CD8-positive, alpha-beta memory T cell (primary cell): ENCODE results near the gene BAG5. TPM values are rescaled to one million over a fixed set of nuclear protein-coding genes. Genes with fewer than 3 reads are reported as not detected.

Experiments
- CTCF ChIA-PET: fragments of 350-600 bp; sonication (Branson Sonifier 250); formaldehyde crosslinking; loops from one replicate; lab custom pipeline; 2021; ENCODE audit warnings: antibody characterized with exemption; lab: Charles Lee
- POLR2A ChIA-PET: fragments of 350-600 bp; sonication (Branson Sonifier 250); formaldehyde crosslinking; loops from one replicate; lab custom pipeline; 2021; ENCODE audit warnings: antibody characterized with exemption; lab: Charles Lee
- DNase-seq, 5 donors: peaks; one replicate each; pipeline versions ENCODE4 v3.0.0 to v3.0.0-alpha.2; 2020 to 2022; ENCODE audit warnings: mixed read lengths in 1 of 5
- H3K27ac ChIP-seq: one replicate; pipeline ENCODE4 v1.7.0; 2013; ENCODE audit warnings: low read depth, mild to moderate bottlenecking, low read length, moderate library complexity
- H3K27me3 ChIP-seq: 2 replicates; pipeline ENCODE4 v1.7.0; 2013; ENCODE audit warnings: low read length, mild to moderate bottlenecking; ENCODE audit not compliant: insufficient read depth, poor library complexity, severe bottlenecking
- H3K36me3 ChIP-seq: 2 replicates; pipeline ENCODE4 v1.7.0; 2013; ENCODE audit warnings: mild to moderate bottlenecking, low read length, moderate library complexity; ENCODE audit not compliant: insufficient read depth
- H3K4me1 ChIP-seq: 2 replicates; pipeline ENCODE4 v1.7.0; 2013; ENCODE audit warnings: mild to moderate bottlenecking, low read length, moderate library complexity; ENCODE audit not compliant: insufficient read depth
- H3K4me3 ChIP-seq: 2 replicates; pipeline ENCODE4 v1.7.0; 2013; ENCODE audit warnings: mild to moderate bottlenecking, low read length
- H3K9me3 ChIP-seq: 2 replicates; pipeline ENCODE4 v1.7.0; 2013; ENCODE audit warnings: mild to moderate bottlenecking, low read length
- H3K27ac Mint-ChIP-seq, 8 donors: one replicate each; pipeline ENCODE4 v1.8.0; 2020 to 2021; ENCODE audit warnings: mixed read lengths in 8 of 8, mild to moderate bottlenecking in 6 of 8, inconsistent platforms in 3 of 8, moderate library complexity in 3 of 8
- H3K27me3 Mint-ChIP-seq, 2 donors: one replicate each; pipeline ENCODE4 v1.8.0; 2020 to 2021; ENCODE audit warnings: mixed read lengths in 2 of 2, mild to moderate bottlenecking in 1 of 2, moderate library complexity in 1 of 2
- H3K36me3 Mint-ChIP-seq, 3 donors: one replicate each; pipeline ENCODE4 v1.8.0; 2020 to 2021; ENCODE audit warnings: mixed read lengths in 3 of 3, inconsistent platforms in 1 of 3, mild to moderate bottlenecking in 1 of 3
- H3K4me1 Mint-ChIP-seq, 3 donors: one replicate each; pipeline ENCODE4 v1.8.0; 2020 to 2021; ENCODE audit warnings: mixed read lengths in 3 of 3, inconsistent platforms in 1 of 3, mild to moderate bottlenecking in 1 of 3
- H3K4me3 Mint-ChIP-seq, 7 donors: one replicate each; pipeline ENCODE4 v1.8.0; 2020 to 2021; ENCODE audit warnings: mixed read lengths in 7 of 7, mild to moderate bottlenecking in 6 of 7, moderate library complexity in 4 of 7, inconsistent platforms in 2 of 7
- H3K9me3 Mint-ChIP-seq, 5 donors: one replicate each; pipeline ENCODE4 v1.8.0; 2020 to 2022; ENCODE audit warnings: mixed read lengths in 5 of 5, mild to moderate bottlenecking in 3 of 5, moderate library complexity in 2 of 5, inconsistent platforms in 1 of 5
- polyA plus RNA-seq: library from polyadenylated mRNA; unstranded; fragments of 300-500 nt; fragmentation: Illumina TruSeq; gene quantifications from one replicate; pipeline ENCODE4 v1.2.3, GENCODE V29; 2021
- total RNA-seq, 2 experiments: library from RNA; stranded (reverse); gene quantifications; one replicate each; pipeline ENCODE4 v1.2.3, GENCODE V29; 2021

The BAG5 gene
- total and polyA plus RNA-seq, 3 experiments from 2014 or later, result 35.9 to 40.7 (median 38.1) TPM

DNA sequence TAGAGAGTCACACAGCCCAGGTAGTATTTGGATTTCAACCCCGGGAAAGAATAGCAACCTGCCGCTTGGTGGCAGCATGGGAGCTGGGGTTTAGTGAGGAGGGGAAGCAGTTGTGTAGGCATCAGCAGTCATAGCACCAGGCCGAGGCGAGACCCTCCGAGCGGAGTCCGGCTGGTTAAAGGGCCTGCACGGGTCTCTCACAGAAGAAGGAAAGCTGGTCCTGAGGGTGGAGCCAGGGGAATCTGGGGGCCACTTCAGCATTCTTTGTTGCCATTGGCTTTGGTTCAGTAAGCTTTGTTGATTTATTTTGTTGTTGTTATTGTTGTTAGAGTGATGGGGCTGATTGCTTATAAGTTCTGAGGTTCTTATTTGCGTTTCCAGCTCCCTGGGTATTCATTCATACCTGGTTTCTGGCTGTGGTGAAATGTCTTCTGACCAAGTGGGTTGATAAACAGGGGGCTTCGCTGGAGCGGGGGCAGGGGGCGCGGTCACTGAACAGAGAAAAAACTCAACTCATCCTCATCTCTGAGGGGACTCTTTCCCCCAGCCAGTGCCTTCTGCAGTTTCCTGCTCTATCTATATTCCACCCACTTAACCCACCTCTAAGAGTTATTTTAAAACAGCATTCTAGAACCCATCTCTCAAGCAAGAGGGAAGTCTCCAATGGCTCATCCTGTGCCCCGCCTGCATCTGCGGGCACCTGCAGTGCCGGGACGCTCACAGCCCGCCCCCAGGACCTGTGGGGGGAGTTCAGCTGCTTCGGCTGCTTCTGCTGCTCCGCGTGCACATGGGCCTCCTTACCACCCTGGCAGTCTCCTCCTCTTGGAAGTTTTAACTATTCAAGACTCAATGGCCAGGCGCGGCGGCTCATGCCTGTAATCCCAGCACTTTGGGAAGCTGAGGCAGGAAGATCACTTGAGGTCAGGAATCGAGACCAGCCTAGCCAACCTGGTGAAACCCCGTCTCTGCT is 51.4 kb downstream of the BAG5 start:
- Mint-ChIP-seq H3K9me3 (no peaks in the 10 kb centered on the region), H3K4me3 (peak overlapping the region in 1 of 7 donors; percentile 48), H3K4me1 (peaks cover 0 to 4% (median 3%) of the 10 kb centered on the region in 3 donors), H3K27ac (peak overlapping the region in 1 of 8 donors; percentile 26), H3K27me3 (no peaks in the 10 kb centered on the region), H3K36me3 (peaks cover 0 to 45% (median 0%) of the 10 kb centered on the region in 3 donors)
- H3K4me1 ChIP-seq, result no peaks in the 10 kb centered on the region
- H3K27ac ChIP-seq, result no peak overlapping the region
- ChIA-PET CTCF (interaction anchor here (0.9 to 1.5 kb wide), 2 partner anchors 11 to 36 kb away, joined by 3 read pairs; no protein-coding TSS in a partner anchor), POLR2A (no interaction called here)
- no peaks in the 10 kb centered on the region for H3K36me3 ChIP-seq
- H3K27me3 ChIP-seq, result no peaks in the 10 kb centered on the region
- no peak for DNase-seq
- no peak overlapping the region for H3K4me3 ChIP-seq
- no peaks in the 10 kb centered on the region for H3K9me3 ChIP-seq

DNA sequence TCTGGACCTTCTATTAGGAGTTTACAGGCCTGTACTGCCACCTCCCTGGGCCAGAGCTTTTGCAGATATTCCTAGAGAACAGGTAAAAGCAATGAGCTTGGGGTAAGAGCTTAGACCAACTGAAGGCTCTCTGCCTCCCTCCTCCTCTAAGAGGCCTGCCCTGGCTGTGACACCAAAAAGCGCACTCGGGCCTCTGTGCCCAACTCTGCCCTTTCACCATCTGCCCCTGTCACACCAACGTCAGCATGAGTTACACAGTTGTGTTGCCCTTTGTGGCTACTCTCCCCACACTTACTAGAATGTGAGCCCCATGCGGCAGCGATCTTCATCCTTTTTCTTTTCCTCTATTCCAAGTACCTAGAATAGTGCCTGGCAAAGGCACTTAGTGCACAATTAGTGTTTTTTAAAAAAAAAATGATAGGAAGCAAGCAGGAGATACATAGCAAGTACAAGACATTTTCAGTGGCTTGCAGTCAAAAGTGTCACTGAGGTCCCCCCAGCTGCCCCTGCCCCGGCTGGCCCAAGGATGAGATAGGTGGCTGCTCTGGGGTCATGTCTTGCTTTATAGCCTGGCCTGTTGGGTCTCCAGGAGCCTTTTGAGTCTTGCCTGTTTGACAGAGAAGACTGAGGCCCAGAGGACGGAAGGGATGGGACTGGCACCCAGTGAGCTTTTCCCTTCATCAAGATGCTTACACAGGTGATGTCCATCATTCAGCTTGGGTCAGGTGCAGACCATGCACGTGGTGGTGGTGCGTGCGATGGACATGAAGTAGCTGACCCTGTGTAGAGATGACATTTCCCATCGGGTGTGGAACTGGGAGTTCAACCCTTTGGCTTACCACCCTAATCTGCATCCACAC is 52.4 kb downstream of the BAG5 start:
- Mint-ChIP-seq H3K27me3 (no peaks in the 10 kb centered on the region), H3K4me3 (no peak overlapping the region), H3K4me1 (peaks cover 3 to 4% (median 3%) of the 10 kb centered on the region in 3 donors), H3K36me3 (peaks cover 0 to 51% (median 3%) of the 10 kb centered on the region in 3 donors), H3K27ac (peak overlapping the region in 4 of 8 donors; percentile 11 to 69 (median 22)), H3K9me3 (no peaks in the 10 kb centered on the region)
- no peak overlapping the region for H3K27ac ChIP-seq
- H3K4me1 ChIP-seq, result no peaks in the 10 kb centered on the region
- ChIA-PET POLR2A (no interaction called here), CTCF (interaction anchor here (0.9 to 1.5 kb wide), 2 partner anchors 10 to 37 kb away, joined by 3 read pairs; no protein-coding TSS in a partner anchor)
- H3K27me3 ChIP-seq, result no peaks in the 10 kb centered on the region
- H3K36me3 ChIP-seq, result peaks cover 1% of the 10 kb centered on the region
- H3K9me3 ChIP-seq, result no peaks in the 10 kb centered on the region
- DNase-seq, result no peak
- H3K4me3 ChIP-seq, result no peak overlapping the region

DNA sequence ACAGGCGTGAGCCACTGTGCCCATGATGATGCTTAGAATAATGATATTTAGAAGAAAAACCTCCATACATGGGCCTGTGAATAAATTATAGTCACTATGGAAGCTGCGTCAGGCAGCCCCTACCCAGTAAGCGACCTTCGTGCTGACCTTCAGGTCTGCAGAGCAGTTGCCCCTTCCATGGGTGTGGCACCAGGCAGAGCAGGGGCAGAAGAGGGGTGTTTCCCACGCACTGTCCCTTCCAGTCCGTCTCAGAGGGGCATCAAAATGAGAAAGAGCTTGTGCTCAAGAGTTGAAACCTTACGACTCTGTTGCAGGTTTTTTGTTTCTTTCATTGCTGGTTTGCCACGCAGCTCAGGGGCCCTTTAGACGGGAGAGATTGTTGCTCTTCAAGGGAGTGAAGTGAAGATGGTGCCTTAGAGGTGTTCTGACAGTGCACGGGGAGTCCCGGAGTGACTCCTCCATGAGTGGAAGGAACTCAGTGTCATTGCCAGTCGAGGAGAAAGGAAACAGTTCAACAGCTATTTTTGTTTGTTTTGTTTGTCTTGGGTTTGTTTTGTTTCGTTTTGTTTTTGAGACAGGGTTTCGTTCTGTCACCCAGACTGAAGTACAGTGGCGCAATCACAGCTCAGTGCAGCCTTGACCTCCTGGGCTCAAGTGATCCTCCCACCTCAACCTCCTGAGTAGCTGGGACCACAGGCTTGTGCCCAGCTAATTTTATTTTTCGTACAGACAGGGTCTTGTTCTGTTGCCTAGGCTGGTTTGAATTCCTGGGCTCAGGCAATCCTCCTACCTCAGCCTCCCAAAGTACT is 53.7 kb downstream of the BAG5 start:
- H3K4me1 Mint-ChIP-seq, result peaks cover 0 to 3% (median 0%) of the 10 kb centered on the region in 3 donors
- POLR2A ChIA-PET, result no interaction called here

DNA sequence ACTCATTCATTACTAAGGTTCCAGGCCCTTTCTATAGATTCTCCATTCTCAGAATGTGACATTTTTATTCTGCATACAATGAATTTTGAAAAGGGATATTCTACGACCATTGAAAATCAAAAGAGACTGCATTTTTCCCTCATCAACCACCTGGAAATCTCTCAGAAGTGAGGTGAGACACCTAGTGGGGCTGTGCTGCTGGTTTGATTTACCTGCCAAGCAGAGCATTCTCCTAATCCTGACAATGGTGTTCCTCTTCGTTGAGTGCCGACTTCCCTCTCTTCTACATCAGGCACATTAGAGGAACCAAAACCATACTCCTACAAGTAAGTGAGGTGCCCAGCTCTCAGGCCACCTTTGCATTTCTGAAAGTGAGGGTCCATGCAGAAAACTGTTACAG is 54.7 kb downstream of the BAG5 start:
- Mint-ChIP-seq H3K4me1 (peaks cover 0 to 3% (median 0%) of the 10 kb centered on the region in 3 donors), H3K9me3 (no peaks in the 10 kb centered on the region), H3K27me3 (no peaks in the 10 kb centered on the region), H3K27ac (no peak overlapping the region), H3K36me3 (peaks cover 0 to 71% (median 9%) of the 10 kb centered on the region in 3 donors), H3K4me3 (no peak overlapping the region)
- H3K4me3 ChIP-seq, result no peak overlapping the region
- CTCF ChIA-PET, result interaction anchor here (2.0 kb wide), 1 partner anchor 11 kb away, joined by 10 read pairs; no protein-coding TSS in a partner anchor
- H3K4me1 ChIP-seq, result no peaks in the 10 kb centered on the region
- POLR2A ChIA-PET, result no interaction called here
- H3K36me3 ChIP-seq, result peaks cover 18% of the 10 kb centered on the region
- DNase-seq, result no peak
- H3K9me3 ChIP-seq, result no peaks in the 10 kb centered on the region
- H3K27me3 ChIP-seq, result no peaks in the 10 kb centered on the region
- H3K27ac ChIP-seq, result no peak overlapping the region

More for the DNA sequence above, 53.7 kb downstream of the BAG5 start:
- CTCF ChIA-PET, result interaction anchor here (2.0 kb wide), 1 partner anchor 10 kb away, joined by 10 read pairs; no protein-coding TSS in a partner anchor
- peak overlapping the region in 2 of 8 donors; percentile 31 to 41 for H3K27ac Mint-ChIP-seq
- Histone ChIP-seq H3K36me3 (peaks cover 9% of the 10 kb centered on the region), H3K4me1 (no peaks in the 10 kb centered on the region), H3K27ac (no peak overlapping the region), H3K27me3 (no peaks in the 10 kb centered on the region), H3K4me3 (no peak overlapping the region), H3K9me3 (no peaks in the 10 kb centered on the region)
- H3K4me3 Mint-ChIP-seq, result no peak overlapping the region
- H3K27me3 Mint-ChIP-seq, result no peaks in the 10 kb centered on the region
- no peak for DNase-seq
- H3K36me3 Mint-ChIP-seq, result peaks cover 0 to 64% (median 7%) of the 10 kb centered on the region in 3 donors
- H3K9me3 Mint-ChIP-seq, result no peaks in the 10 kb centered on the region

Other genes starting within 250 kb of the BAG5 start
- 100 to 1,000 TPM; 394 to 409 TPM for gene EIF5, start 228.4 kb downstream of the BAG5 start, total RNA-seq
- gene EIF5, start 228.4 kb downstream of the BAG5 start, polyA plus RNA-seq, result 312 TPM
- gene MARK3, start 177.2 kb downstream of the BAG5 start, total RNA-seq, result 10 to 100 TPM; 91.9 to 92.7 TPM
- gene MARK3, start 177.2 kb downstream of the BAG5 start, polyA plus RNA-seq, result 45.7 TPM
- gene CKB, start 39.8 kb downstream of the BAG5 start, total RNA-seq, result 1 to 10 TPM; 1.5 to 2.7 TPM
- gene CKB, start 39.8 kb downstream of the BAG5 start, polyA plus RNA-seq, result 1.1 TPM
- gene TRMT61A, start 33.5 kb downstream of the BAG5 start, total RNA-seq, result 10 to 100 TPM; 28.4 to 29.5 TPM
- gene TRMT61A, start 33.5 kb downstream of the BAG5 start, polyA plus RNA-seq, result 8.2 TPM
- gene COA8, start 303 bp upstream of the BAG5 start, total RNA-seq, result 10 to 100 TPM; 42.9 to 43.5 TPM
- 64.4 TPM for gene COA8, start 303 bp upstream of the BAG5 start, polyA plus RNA-seq
- gene KLC1, start 66.6 kb upstream of the BAG5 start, total RNA-seq, result 100 to 1,000 TPM; 141 to 143 TPM
- gene KLC1, start 66.6 kb upstream of the BAG5 start, polyA plus RNA-seq, result 92.0 TPM
- 10 to 100 TPM; 54.4 to 59.9 TPM for gene XRCC3, start 152.8 kb upstream of the BAG5 start, total RNA-seq
- gene XRCC3, start 152.8 kb upstream of the BAG5 start, polyA plus RNA-seq, result 4.4 TPM
- gene ZFYVE21, start 153.2 kb upstream of the BAG5 start, total RNA-seq, result 10 to 100 TPM; 15.1 to 18.1 TPM
- gene ZFYVE21, start 153.2 kb upstream of the BAG5 start, polyA plus RNA-seq, result 15.9 TPM